Right lobe of liver (tissue), 4 donors: ENCODE measurements around the gene ARFGAP3.

Source experiments
- POLR2A ChIP-seq: fragments of 450-650 bp; IDR thresholded peaks from one replicate; pipeline ENCODE4 v1.6.1; 2017; ENCODE audit warnings: antibody characterized with exemption, mild to moderate bottlenecking
- TF ChIP-seq, protein P1 (sequence below), 4 donors: fragments of 200-600 bp in 3 of 4; fragments of 450-650 bp in 1 of 4; IDR thresholded peaks; one replicate each; pipeline versions ENCODE4 v1.5.1 to v1.8.0; 2016 to 2022; ENCODE audit warnings: antibody characterized with exemption in 4 of 4, mild to moderate bottlenecking in 2 of 4
- donor health status: DM: no; HTN: no; CAD: no.
- donor health status: DM: no; HTN: no; CAD: no.
- donor health status: DM: no; HTN: yes; CAD: no.

DNA sequence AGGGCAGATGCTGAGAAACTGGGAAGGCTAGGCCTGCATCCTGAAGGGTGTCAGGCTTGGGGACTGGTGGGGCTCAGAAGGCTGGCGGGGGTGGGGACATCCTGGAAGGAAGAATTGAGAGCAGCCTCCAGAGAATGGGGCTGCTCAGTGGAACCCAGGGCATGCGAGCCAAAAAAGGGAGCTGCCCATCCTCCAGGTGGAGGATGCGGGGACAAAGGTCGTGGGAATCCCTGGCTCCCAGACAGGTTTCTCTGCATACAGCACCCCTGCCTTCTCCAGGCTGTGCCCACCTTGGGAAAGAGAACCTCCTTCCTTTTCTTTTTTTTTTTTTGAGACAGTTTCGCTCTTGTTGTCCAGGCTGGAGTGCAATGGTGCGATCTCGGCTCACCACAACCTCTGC is 40.9 kb upstream of the ARFGAP3 start:
- TF ChIP-seq POLR2A, result no peak
- TF ChIP-seq, protein P1, sequence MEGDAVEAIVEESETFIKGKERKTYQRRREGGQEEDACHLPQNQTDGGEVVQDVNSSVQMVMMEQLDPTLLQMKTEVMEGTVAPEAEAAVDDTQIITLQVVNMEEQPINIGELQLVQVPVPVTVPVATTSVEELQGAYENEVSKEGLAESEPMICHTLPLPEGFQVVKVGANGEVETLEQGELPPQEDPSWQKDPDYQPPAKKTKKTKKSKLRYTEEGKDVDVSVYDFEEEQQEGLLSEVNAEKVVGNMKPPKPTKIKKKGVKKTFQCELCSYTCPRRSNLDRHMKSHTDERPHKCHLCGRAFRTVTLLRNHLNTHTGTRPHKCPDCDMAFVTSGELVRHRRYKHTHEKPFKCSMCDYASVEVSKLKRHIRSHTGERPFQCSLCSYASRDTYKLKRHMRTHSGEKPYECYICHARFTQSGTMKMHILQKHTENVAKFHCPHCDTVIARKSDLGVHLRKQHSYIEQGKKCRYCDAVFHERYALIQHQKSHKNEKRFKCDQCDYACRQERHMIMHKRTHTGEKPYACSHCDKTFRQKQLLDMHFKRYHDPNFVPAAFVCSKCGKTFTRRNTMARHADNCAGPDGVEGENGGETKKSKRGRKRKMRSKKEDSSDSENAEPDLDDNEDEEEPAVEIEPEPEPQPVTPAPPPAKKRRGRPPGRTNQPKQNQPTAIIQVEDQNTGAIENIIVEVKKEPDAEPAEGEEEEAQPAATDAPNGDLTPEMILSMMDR (IDR thresholded peaks at IDR 0.05), result no peak
